Cortex of kidney (tissue), 1 donor: ENCODE measurements around the gene HOXD11.

Experiments used
- DNase-seq: peaks from one replicate; lab custom pipeline; 2025; lab: John Stamatoyannopoulos, UW

The HOXD11 gene

GRCh38 chr2:176105730-176106580, 1.1 kb upstream of the HOXD11 start:
- DNase-seq: no peak

- DNase-seq: no peak
These were observed 676 bp downstream of the HOXD11 start for GRCh38 chr2:176107731-176108181.

- no peak for DNase-seq
These were observed 2.3 kb downstream of the HOXD11 start for GRCh38 chr2:176109192-176109901.

- no peak for DNase-seq
These were observed 2.9 kb downstream of the HOXD11 start for GRCh38 chr2:176109946-176110345.

- DNase-seq: no peak
These were observed 3.6 kb downstream of the HOXD11 start for GRCh38 chr2:176110415-176111308.

- DNase-seq: no peak
These were observed 4.2 kb downstream of the HOXD11 start for GRCh38 chr2:176111309-176111663.

GRCh38 chr2:176111846-176112374, 4.8 kb downstream of the HOXD11 start:
- DNase-seq: no peak

GRCh38 chr2:176112375-176113302, 5.6 kb downstream of the HOXD11 start:
- no peak for DNase-seq

- DNase-seq: no peak
These were observed 7.2 kb downstream of the HOXD11 start for GRCh38 chr2:176114120-176114929.

- no peak for DNase-seq
These were observed 8.0 kb downstream of the HOXD11 start for GRCh38 chr2:176114930-176115625.

- no peak for DNase-seq
These were observed 9.1 kb downstream of the HOXD11 start, which contains the start of gene HOXD10 for GRCh38 chr2:176115883-176116813. HOXD10 (plus strand) TSS chr2:176116778; CDS start chr2:176116834, 56 bp downstream.

- no peak for DNase-seq
These were observed 10.2 kb downstream of the HOXD11 start for GRCh38 chr2:176117162-176117822.

GRCh38 chr2:176117823-176118371, 10.8 kb downstream of the HOXD11 start:
- DNase-seq: no peak

- no peak for DNase-seq
These were observed 11.7 kb downstream of the HOXD11 start for GRCh38 chr2:176118601-176119339.

GRCh38 chr2:176120364-176121189, 13.5 kb downstream of the HOXD11 start:
- no peak for DNase-seq
